Bronchial epithelial cell (primary cell): Measurements from ENCODE around the gene PLK2. TPM values are rescaled to one million over a fixed set of nuclear protein-coding genes. Genes with fewer than 3 reads are reported as not detected.

Source experiments
- DNase-seq: peaks from one replicate; pipeline ENCODE4 v3.0.0-alpha.2; 2010; ENCODE audit warnings: low read depth
- FAIRE-seq: peaks from 2 replicates; lab custom pipeline; 2011; peaks lifted over from hg19 to GRCh38; lab: Jason Lieb, UNC
- H3K27me3 ChIP-seq: 2 replicates; pipeline ENCODE4 v1.5.1; 2011; ENCODE audit warnings: low read length; ENCODE audit not compliant: control insufficient read depth, insufficient read depth
- H3K36me3 ChIP-seq: 2 replicates; pipeline ENCODE4 v1.5.1; 2011; ENCODE audit warnings: low read length; ENCODE audit not compliant: control insufficient read depth, insufficient read depth
- H3K4me3 ChIP-seq: 2 replicates; pipeline ENCODE4 v1.5.1; 2011; ENCODE audit warnings: mild to moderate bottlenecking, low read depth, low read length, control low read depth
- total RNA-seq: library from RNA; depleted of rRNA; stranded (reverse); fragments of >200 nt; gene quantifications from 2 replicates; pipeline ENCODE4 v1.2.1, GENCODE V29; 2014
- TF ChIP-seq, protein P1 (sequence below): IDR thresholded peaks from 2 replicates; pipeline ENCODE4 v1.5.1; 2011; ENCODE audit warnings: mild to moderate bottlenecking, moderate library complexity, low read length, control low read depth, inconsistent platforms; ENCODE audit not compliant: insufficient read depth, severe bottlenecking

PLK2 gene
- total RNA-seq, 1 donor from 2014 or later = 146 TPM

DNA sequence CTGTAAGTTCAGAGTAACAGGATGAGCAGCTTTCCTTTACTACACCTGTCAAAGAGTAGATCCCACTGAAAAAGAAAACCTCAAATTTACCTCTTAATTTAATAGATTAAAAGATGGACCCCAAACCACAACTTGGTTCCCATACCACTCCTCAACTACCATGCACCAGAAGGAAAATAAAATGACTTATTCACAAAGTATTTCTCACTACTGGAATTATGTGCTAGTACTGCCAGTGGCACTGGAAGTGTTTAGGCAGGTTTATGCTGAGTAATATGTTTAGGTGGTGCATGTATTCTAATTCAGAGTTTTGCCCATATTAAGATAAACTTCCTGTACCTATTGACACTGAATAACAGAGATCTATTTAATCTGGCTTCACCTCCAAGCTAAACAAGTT, 6.6 kb downstream of the PLK2 start:
- no peaks in the 10 kb centered on the region for H3K27me3 ChIP-seq
- peak; percentile 79 for DNase-seq
- no peak overlapping the region for H3K4me3 ChIP-seq
- no peak for FAIRE-seq
- TF ChIP-seq, protein P1, sequence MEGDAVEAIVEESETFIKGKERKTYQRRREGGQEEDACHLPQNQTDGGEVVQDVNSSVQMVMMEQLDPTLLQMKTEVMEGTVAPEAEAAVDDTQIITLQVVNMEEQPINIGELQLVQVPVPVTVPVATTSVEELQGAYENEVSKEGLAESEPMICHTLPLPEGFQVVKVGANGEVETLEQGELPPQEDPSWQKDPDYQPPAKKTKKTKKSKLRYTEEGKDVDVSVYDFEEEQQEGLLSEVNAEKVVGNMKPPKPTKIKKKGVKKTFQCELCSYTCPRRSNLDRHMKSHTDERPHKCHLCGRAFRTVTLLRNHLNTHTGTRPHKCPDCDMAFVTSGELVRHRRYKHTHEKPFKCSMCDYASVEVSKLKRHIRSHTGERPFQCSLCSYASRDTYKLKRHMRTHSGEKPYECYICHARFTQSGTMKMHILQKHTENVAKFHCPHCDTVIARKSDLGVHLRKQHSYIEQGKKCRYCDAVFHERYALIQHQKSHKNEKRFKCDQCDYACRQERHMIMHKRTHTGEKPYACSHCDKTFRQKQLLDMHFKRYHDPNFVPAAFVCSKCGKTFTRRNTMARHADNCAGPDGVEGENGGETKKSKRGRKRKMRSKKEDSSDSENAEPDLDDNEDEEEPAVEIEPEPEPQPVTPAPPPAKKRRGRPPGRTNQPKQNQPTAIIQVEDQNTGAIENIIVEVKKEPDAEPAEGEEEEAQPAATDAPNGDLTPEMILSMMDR = no peak
- peaks cover 20% of the 10 kb centered on the region for H3K36me3 ChIP-seq

DNA sequence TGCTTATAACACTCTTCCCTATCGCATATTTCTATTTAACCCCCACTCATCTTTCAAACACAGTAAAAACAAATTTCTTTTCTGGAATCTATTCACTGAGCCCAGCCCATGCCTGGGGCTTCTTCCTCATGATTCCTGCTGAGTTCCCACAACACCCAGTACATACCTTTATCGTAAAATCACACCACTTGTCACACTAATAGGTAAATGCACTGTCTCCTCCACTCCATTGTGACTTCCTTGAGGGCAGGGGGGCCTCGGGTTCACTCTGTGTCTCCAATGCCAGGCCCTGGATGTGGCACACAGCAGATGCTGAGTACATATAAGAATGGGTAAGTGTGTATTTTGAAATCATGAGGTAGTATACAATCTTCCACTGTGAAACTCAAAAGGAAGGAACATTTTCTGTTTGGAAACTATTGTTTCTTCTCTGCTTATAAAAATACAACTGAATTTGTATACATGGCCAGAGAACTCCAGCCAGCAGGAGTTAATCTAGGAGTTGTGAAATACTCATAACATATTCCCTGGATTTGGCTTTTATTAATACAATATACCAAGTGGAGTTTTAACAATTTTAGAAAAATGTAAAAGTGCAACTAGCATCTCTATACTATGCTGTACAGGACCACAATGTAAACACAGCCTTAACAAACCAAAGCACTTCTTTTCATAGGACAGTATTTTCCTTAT, 7.2 kb downstream of the PLK2 start:
- H3K36me3 ChIP-seq = peaks cover 16% of the 10 kb centered on the region
- TF ChIP-seq, protein P1 = no peak
- H3K27me3 ChIP-seq = no peaks in the 10 kb centered on the region
- no peak for FAIRE-seq
- H3K4me3 ChIP-seq = no peak overlapping the region
- peak; percentile 62 for DNase-seq

DNA sequence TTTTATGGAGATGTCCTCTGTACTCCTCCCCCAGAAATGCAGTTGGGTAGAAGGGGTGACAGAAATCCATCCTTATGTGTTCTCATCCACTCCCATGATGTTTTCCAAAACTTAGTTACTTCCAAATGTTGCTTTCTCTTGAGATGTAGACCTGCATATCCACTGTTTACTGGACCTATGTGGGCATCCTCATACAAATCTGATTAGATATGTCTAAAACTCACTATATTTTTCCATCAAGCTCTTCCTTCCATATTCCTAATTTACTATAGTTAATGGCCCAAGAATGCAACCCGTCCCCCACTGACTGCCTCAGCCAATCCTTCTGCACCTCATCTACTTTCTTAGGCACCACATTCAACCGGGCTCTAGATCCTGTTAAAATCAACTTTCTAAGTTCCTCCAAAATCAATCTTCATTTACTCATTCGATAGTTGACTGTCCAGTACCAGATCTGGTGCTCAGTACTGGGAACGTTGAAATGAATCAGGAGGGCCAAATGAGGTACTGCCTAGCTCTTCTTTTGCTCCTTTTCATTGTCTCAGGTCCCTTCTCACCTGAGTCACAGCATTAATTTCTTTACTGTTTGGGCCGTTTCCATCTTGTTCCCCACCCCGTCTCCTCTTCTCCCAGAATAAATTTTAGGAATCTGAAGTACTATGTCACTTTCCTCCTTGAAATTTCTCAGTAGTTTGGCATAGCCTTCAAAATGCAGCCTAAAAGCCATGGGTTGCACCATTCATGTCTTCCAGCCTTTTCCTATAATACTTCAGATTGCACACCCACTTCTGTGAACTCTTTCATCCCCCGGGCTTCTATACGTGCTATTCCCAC, 7.9 kb downstream of the PLK2 start:
- Histone ChIP-seq H3K36me3 (peaks cover 11% of the 10 kb centered on the region), H3K27me3 (no peaks in the 10 kb centered on the region), H3K4me3 (no peak overlapping the region)
- DNase-seq (no peak), FAIRE-seq (no peak)
- TF ChIP-seq, protein P1 = no peak

DNA sequence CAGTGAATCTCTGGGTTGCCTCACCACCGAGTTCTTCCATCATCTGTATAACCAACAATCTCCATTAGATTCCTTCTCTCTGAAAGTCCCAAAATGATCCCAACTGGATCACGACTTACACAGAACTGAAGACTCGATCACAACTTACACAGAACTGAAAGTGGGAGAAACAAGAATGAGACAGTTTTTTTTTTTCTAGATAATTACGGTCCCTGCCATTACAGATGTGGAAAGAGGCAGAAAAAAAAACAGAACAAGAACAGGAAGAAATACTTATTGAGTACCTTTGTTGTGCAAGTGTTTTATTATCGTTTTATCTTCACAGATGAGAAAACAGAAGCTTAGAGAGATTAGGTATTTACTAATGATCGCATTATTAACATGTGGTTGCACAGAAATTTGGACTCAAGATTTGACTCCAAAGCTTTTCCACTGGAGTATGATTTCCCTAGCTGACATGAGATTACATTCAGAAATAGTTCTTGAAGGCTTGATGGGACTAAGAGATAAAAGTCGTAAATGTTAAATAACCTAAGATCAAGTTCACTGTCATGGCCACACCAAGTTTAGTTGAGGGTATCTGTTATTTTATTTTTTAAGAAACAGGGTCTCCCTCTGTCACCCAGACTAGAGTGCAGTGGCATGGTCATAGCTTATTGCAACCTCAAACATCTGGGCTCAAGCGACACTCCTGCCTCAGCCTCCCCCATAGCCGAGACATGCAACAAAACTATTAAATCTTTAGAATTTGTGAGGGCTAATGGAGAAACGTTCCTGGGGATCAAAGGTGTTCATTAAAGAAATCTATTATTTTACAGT, 8.9 kb downstream of the PLK2 start:
- no peak for FAIRE-seq
- DNase-seq = no peak

DNA sequence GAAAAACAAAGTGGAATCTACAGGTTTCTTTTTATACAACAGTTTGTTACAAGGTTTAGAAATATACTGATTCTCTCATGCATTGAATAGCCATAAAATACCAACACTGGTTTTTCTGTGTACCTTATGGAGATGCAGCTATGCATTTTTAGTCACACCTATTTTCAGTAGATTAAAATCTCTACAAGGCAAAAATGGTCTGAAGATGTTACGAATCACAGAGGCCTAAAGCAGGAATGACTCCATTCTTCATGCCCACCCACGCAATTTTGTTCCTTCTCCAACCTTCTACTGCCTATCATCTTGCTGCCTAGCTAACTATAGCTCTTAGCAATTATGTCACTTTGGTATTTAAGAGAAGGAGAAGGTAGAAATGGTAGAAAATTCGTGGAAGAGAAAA, 9.9 kb downstream of the PLK2 start:
- Histone ChIP-seq H3K27me3 (no peaks in the 10 kb centered on the region), H3K36me3 (peaks cover 1% of the 10 kb centered on the region), H3K4me3 (no peak overlapping the region)
- DNase-seq (no peak), FAIRE-seq (no peak)
- TF ChIP-seq, protein P1 = no peak

More for the DNA sequence above, 8.9 kb downstream of the PLK2 start:
- no peak overlapping the region for H3K4me3 ChIP-seq
- peaks cover 9% of the 10 kb centered on the region for H3K36me3 ChIP-seq
- TF ChIP-seq, protein P1 = no peak
- H3K27me3 ChIP-seq = no peaks in the 10 kb centered on the region
